ENCODE measurements around the gene TIPARP.
"Not testable (repeated sequence)": the region's sequence is repeated elsewhere in the genome, so short reads cannot be mapped to it uniquely, and the experiment has no call there.

Gene TIPARP

GRCh38 chr3:156716105-156716862, 41.9 kb downstream of the TIPARP start:
- DNase-seq: no peak

- DNase-seq: no peak
These were observed 44.4 kb downstream of the TIPARP start for GRCh38 chr3:156718622-156719306.

GRCh38 chr3:156720826-156721225, 46.4 kb downstream of the TIPARP start:
- DNase-seq: no peak

GRCh38 chr3:156721687-156722618, 47.6 kb downstream of the TIPARP start:
- no peak for DNase-seq

- DNase-seq: no peak
These were observed 48.8 kb downstream of the TIPARP start for GRCh38 chr3:156723182-156723619.

GRCh38 chr3:156725682-156726081, 51.3 kb downstream of the TIPARP start:
- DNase-seq: no peak

- DNase-seq: no peak
These were observed 52.1 kb downstream of the TIPARP start for GRCh38 chr3:156726456-156726855.

GRCh38 chr3:156727519-156728205, 53.3 kb downstream of the TIPARP start:
- DNase-seq: no peak

- DNase-seq: no peak
These were observed 54.0 kb downstream of the TIPARP start for GRCh38 chr3:156728267-156728985.

GRCh38 chr3:156729460-156730179, 55.2 kb downstream of the TIPARP start:
- DNase-seq: no peak

GRCh38 chr3:156731813-156732212, 57.4 kb downstream of the TIPARP start:
- no peak for DNase-seq

GRCh38 chr3:156732261-156732660, 57.9 kb downstream of the TIPARP start:
- no peak for DNase-seq

GRCh38 chr3:156732715-156733421, 58.5 kb downstream of the TIPARP start:
- DNase-seq: no peak

GRCh38 chr3:156734661-156735060, 60.3 kb downstream of the TIPARP start:
- DNase-seq: not testable (repeated sequence)

- DNase-seq: no peak
These were observed 61.1 kb downstream of the TIPARP start for GRCh38 chr3:156735471-156735870.

GRCh38 chr3:156737049-156737448, 62.7 kb downstream of the TIPARP start:
- DNase-seq: not testable (repeated sequence)

GRCh38 chr3:156738251-156738650, 63.9 kb downstream of the TIPARP start:
- DNase-seq: no peak

GRCh38 chr3:156739976-156740375, 65.6 kb downstream of the TIPARP start:
- no peak for DNase-seq

- DNase-seq: not testable (repeated sequence)
These were observed 66.2 kb downstream of the TIPARP start for GRCh38 chr3:156740581-156740980.

GRCh38 chr3:156741935-156742334, 67.5 kb downstream of the TIPARP start:
- no peak for DNase-seq

- no peak for DNase-seq
These were observed 68.0 kb downstream of the TIPARP start for GRCh38 chr3:156742401-156742800.

All from NCI-H187 treated with DMSO at 0.1 percent for 48 hours (cell line).